GM12864 (cell line): ENCODE data around the gene SLC47A2.

Experiments
- DNase-seq: peaks from one replicate; pipeline ENCODE4 v3.0.0-alpha.2; 2011; ENCODE audit warnings: low read depth
- H3K4me3 ChIP-seq: 2 replicates; pipeline ENCODE4 v1.5.1; 2011; ENCODE audit warnings: mild to moderate bottlenecking, low read depth, low read length, control low read depth
- CTCF ChIP-seq: IDR thresholded peaks from 2 replicates; pipeline ENCODE4 v1.5.1; 2011; ENCODE audit warnings: low read depth, mild to moderate bottlenecking, moderate library complexity, low read length, control low read depth, inconsistent platforms; ENCODE audit errors: missing control alignments

The SLC47A2 gene

DNA sequence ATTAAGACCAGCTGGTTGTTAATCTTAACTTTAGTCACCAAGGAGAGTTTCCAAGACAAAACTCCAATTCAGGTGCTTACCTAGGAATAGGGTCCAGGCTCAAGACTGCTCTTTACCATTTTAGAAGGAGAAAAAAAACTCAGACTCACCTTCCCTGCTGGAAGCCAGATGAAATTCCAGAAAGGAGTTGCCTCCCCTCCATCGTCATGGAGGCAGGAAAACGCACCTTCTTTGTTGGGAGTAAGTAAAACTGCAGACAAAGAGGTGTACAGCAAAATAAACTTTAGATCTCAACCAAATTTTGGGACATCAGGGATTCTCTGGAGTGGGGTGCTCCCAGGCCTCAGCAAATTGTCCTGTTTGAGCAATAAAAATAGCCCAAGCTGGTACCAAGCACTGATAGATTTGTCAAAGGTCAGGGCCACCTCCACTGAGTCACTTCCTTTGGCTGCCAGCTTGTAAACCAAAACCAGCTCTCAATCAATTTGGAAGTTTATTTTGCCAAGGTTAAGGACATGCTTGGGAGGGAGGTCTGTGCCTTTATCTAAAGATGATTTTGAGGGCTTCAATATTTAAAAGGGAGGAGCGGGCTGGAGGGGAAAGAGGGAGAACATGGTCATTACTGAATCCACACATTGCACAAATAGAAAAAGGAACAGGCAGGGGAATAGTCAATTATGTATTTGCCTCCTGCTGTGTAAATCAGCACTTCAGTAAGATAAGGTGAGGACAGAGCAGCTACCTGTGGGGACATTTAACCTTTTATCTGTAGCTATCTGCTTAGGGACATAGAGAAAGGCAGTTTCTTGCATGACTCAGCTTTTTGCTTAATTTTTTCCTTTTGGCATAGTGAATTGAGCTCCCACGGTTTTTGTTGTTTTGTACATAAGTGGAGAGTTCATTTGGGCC, 69.3 kb downstream of the SLC47A2 start:
- DNase-seq = no peak
- no peak for TF ChIP-seq CTCF
- no peak overlapping the region; the same call in 1 of the 2 replicates for H3K4me3 ChIP-seq

- peak; percentile 83 for TF ChIP-seq CTCF
Observed at GRCh38 chr17:19645734-19646201, 70.6 kb downstream of the SLC47A2 start.

GRCh38 chr17:19644493-19645210, 71.7 kb downstream of the SLC47A2 start:
- DNase-seq = no peak
- no peak overlapping the region for H3K4me3 ChIP-seq
- no peak for TF ChIP-seq CTCF

More at GRCh38 chr17:19645734-19646201, 70.6 kb downstream of the SLC47A2 start:
- no peak overlapping the region for H3K4me3 ChIP-seq
- no peak for DNase-seq

DNA sequence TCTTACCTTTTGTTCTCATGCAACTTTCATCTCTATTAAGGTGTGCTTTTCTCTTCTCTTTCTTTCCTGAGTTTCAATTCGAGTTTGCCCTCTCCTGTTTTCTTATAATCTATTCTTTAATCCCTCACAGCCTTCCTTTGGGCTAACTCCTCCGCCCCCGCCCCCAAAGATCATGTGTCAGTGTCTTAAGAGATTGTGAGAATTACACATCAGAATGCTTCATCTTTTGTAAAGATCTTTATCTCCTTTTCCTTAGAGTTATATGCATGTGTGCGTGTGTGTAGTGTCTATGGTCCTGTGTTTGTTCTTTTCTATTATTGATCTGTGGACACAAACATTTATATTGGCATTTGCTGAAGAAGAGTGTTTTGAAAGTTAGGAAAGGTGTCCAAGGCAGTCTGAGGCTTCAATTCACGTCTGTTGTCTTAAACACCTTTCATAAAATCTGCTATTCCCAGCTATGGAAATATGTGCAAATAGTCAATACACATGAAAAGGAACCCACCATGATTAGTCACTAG, 74.0 kb downstream of the SLC47A2 start:
- no peak for TF ChIP-seq CTCF
- DNase-seq = no peak
- H3K4me3 ChIP-seq = no peak overlapping the region

GRCh38 chr17:19641687-19642372, 74.6 kb downstream of the SLC47A2 start:
- no peak for DNase-seq
- H3K4me3 ChIP-seq = no peak overlapping the region
- no peak for TF ChIP-seq CTCF

- no peak for DNase-seq
- H3K4me3 ChIP-seq = no peak overlapping the region
- no peak for TF ChIP-seq CTCF
Observed at GRCh38 chr17:19631905-19632304, 84.5 kb downstream of the SLC47A2 start.
